CD14-positive monocyte (primary cell): Measurements from ENCODE around the gene SMR3B. TPM values are rescaled to one million over a fixed set of nuclear protein-coding genes. Genes with fewer than 3 reads are reported as not detected.
A peak's percentile ranks its signal among the peaks of the same experiment; 100 is the strongest.

Source experiments
- DNase-seq, 3 donors: peaks; one replicate each; pipeline ENCODE4 v3.0.0-alpha.2; 2011 to 2022
- H2AFZ ChIP-seq: 2 replicates; pipeline ENCODE4 v1.6.0; 2012; ENCODE audit warnings: mild to moderate bottlenecking, low read depth, low read length, inconsistent platforms; ENCODE audit not compliant: insufficient read depth, poor library complexity, severe bottlenecking
- H3K27ac ChIP-seq, 2 donors: 1 replicate in 1 of 2; 2 replicates in 1 of 2; pipeline ENCODE4 v1.5.1; 2012 to 2013; ENCODE audit warnings: low read length in 2 of 2, control low read depth in 1 of 2, inconsistent platforms in 1 of 2, low read depth in 1 of 2, mild to moderate bottlenecking in 1 of 2
- H3K27me3 ChIP-seq, 2 donors: one replicate each; pipeline versions ENCODE4 v1.6.0 to v1.6.1; 2011 to 2013; ENCODE audit warnings: low read length in 2 of 2; ENCODE audit not compliant: control insufficient read depth in 2 of 2, insufficient read depth in 2 of 2
- H3K36me3 ChIP-seq, 2 donors: replicated peaks in 1 of 2; 1 replicate in 1 of 2; 2 replicates in 1 of 2; pipeline versions ENCODE4 v1.5.1 to v1.6.1; 2012 to 2013; ENCODE audit warnings: low read length in 2 of 2, control low read depth in 1 of 2, inconsistent platforms in 1 of 2, mild to moderate bottlenecking in 1 of 2; ENCODE audit not compliant: insufficient read depth in 2 of 2, control insufficient read depth in 1 of 2
- H3K4me1 ChIP-seq, 2 donors: 1 replicate in 1 of 2; 2 replicates in 1 of 2; pipeline versions ENCODE4 v1.5.1 to v1.6.1; 2012 to 2013; ENCODE audit warnings: low read length in 2 of 2, control low read depth in 1 of 2, inconsistent platforms in 1 of 2, mild to moderate bottlenecking in 1 of 2, moderate library complexity in 1 of 2; ENCODE audit not compliant: insufficient read depth in 2 of 2, control insufficient read depth in 1 of 2
- H3K4me2 ChIP-seq: replicated peaks from 2 replicates; pipeline ENCODE3; 2012; ENCODE audit warnings: low read length, moderate library complexity, mild to moderate bottlenecking; ENCODE audit not compliant: poor library complexity, severe bottlenecking; ENCODE audit errors: extremely low read depth
- H3K4me3 ChIP-seq, 3 experiments: fragments of 200-600 bp in 1 of 3; sonication (generic) in 1 of 3; replicated peaks in 1 of 3; 1 replicate in 2 of 3; 2 replicates in 1 of 3; pipeline ENCODE4 v1.5.1; 2011 to 2013; ENCODE audit warnings: low read length in 3 of 3, mild to moderate bottlenecking in 3 of 3, control low read depth in 2 of 3, low read depth in 2 of 3, inconsistent platforms in 1 of 3, moderate library complexity in 1 of 3
- H3K79me2 ChIP-seq: 2 replicates; pipeline ENCODE4 v1.6.0; 2012; ENCODE audit warnings: mild to moderate bottlenecking, control low read depth, inconsistent platforms, low read length, moderate library complexity; ENCODE audit not compliant: insufficient read depth
- H3K9ac ChIP-seq: 2 replicates; pipeline ENCODE4 v1.6.0; 2017; ENCODE audit warnings: low read length, mild to moderate bottlenecking; ENCODE audit not compliant: insufficient read depth, poor library complexity, severe bottlenecking
- H3K9me3 ChIP-seq, 2 donors: replicated peaks in 1 of 2; 1 replicate in 1 of 2; 2 replicates in 1 of 2; pipeline versions ENCODE4 v1.5.1 to v1.6.1; 2012 to 2013; ENCODE audit warnings: low read length in 2 of 2, control low read depth in 1 of 2; ENCODE audit not compliant: control insufficient read depth in 1 of 2, insufficient read depth in 1 of 2
- H4K20me1 ChIP-seq: 2 replicates; pipeline ENCODE4 v1.6.0; 2012; ENCODE audit warnings: mild to moderate bottlenecking, low read length, control low read depth, moderate library complexity; ENCODE audit not compliant: insufficient read depth
- H3K27ac Mint-ChIP-seq, 7 donors: one replicate each; pipeline ENCODE4 v1.8.0; 2020; ENCODE audit warnings: mild to moderate bottlenecking in 7 of 7, mixed read lengths in 7 of 7, moderate library complexity in 6 of 7, inconsistent platforms in 2 of 7
- H3K27me3 Mint-ChIP-seq, 3 donors: one replicate each; pipeline ENCODE4 v1.8.0; 2021 to 2022; ENCODE audit warnings: low read depth in 3 of 3, mild to moderate bottlenecking in 3 of 3, mixed read lengths in 3 of 3, moderate library complexity in 3 of 3, inconsistent platforms in 1 of 3
- H3K36me3 Mint-ChIP-seq, 2 donors: one replicate each; pipeline ENCODE4 v1.8.0; 2020; ENCODE audit warnings: mixed read lengths in 2 of 2, inconsistent platforms in 1 of 2, mild to moderate bottlenecking in 1 of 2
- H3K4me1 Mint-ChIP-seq: one replicate; pipeline ENCODE4 v1.8.0; 2020; ENCODE audit warnings: mild to moderate bottlenecking, mixed read lengths
- H3K4me3 Mint-ChIP-seq, 2 donors: one replicate each; pipeline ENCODE4 v1.8.0; 2020; ENCODE audit warnings: mild to moderate bottlenecking in 2 of 2, mixed read lengths in 2 of 2, moderate library complexity in 1 of 2
- H3K9me3 Mint-ChIP-seq, 7 donors: one replicate each; pipeline ENCODE4 v1.8.0; 2020 to 2022; ENCODE audit warnings: mixed read lengths in 7 of 7, mild to moderate bottlenecking in 6 of 7, moderate library complexity in 6 of 7, inconsistent platforms in 2 of 7
- CTCF ChIP-seq: fragments of 200-600 bp; IDR thresholded peaks from one replicate; pipeline ENCODE4 v1.8.0; 2022; ENCODE audit warnings: antibody characterized with exemption, mild to moderate bottlenecking
- WGBS: methylation state at CpG from one replicate; pipeline ENCODE4 v1.1.5; 2013; ENCODE audit warnings: missing lambda C conversion rate; ENCODE audit not compliant: insufficient coverage; 5-methylcytosine and 5-hydroxymethylcytosine counted together
- intact Hi-C, 2 donors: fragments of 100-400 bp; cut with micrococcal nuclease; formaldehyde crosslinking; loops; one replicate each; pipeline versions ENCODE4 v1.15.0 to v1.15.1; 2023
- polyA plus RNA-seq, 3 donors: library from polyadenylated mRNA; depleted of rRNA in 1 of 3; unstranded in 2 of 3; stranded (reverse) in 1 of 3; fragments of 300-500 nt in 2 of 3; fragments of >200 nt in 1 of 3; fragmentation: Illumina TruSeq in 2 of 3; gene quantifications; 1 replicate in 2 of 3; 2 replicates in 1 of 3; pipeline ENCODE4 v1.2.3, GENCODE V29; 2012 to 2021

SMR3B gene
- polyA plus RNA-seq, 3 donors = not detected

DNA sequence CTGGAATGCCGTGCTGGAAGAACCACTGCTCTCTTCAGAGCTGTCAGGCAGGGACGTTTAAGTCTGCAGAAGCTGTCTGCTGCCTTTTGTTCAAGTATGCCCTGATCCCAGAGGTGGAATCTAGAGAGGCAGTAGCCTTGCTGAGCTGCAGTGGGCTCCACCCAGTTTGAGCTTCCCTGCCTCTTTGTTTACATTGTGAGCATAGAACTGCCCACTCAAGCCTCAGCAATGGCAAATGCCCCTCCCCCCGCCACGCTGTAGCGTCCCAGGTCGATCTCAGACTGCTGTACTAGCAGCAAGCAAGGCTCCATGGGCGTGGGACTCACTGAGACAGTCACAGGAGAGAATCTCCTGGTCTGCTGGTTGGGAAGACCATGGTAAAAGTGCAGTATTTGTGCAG lies 54.3 kb downstream of the SMR3B start:
- DNase-seq = no peak
- peaks cover 6 to 10% of the 10 kb centered on the region in 2 donors for H3K9me3 ChIP-seq
- H3K4me3 Mint-ChIP-seq = no peak overlapping the region
- no peak overlapping the region for H3K27ac ChIP-seq
- H3K36me3 ChIP-seq = no peaks in the 10 kb centered on the region
- no peaks in the 10 kb centered on the region for H4K20me1 ChIP-seq
- no peak overlapping the region for H3K9ac ChIP-seq
- 66% methylated on average over 7 of the region's 7 CpGs for whole genome bisulfite sequencing
- H3K36me3 Mint-ChIP-seq = no peaks in the 10 kb centered on the region
- peaks cover 0 to 7% (median 6%) of the 10 kb centered on the region in 7 donors for H3K9me3 Mint-ChIP-seq
- no peaks in the 10 kb centered on the region for H3K4me1 ChIP-seq
- H3K4me1 Mint-ChIP-seq = no peaks in the 10 kb centered on the region
- no peak overlapping the region for H3K4me3 ChIP-seq
- H3K27me3 ChIP-seq = no peaks in the 10 kb centered on the region
- H3K4me2 ChIP-seq = no peak overlapping the region
- H3K79me2 ChIP-seq = no peaks in the 10 kb centered on the region
- no peak for TF ChIP-seq CTCF
- peak overlapping the region in 1 of 7 donors; percentile 47 for H3K27ac Mint-ChIP-seq
- no peak overlapping the region for H2AFZ ChIP-seq
- intact Hi-C loops = no loop called here
- H3K27me3 Mint-ChIP-seq = peaks cover 0 to 3% (median 0%) of the 10 kb centered on the region in 3 donors

Other genes starting within 250 kb of the SMR3B start
- gene PRR27, start 228.9 kb upstream of the SMR3B start, polyA plus RNA-seq = not detected
- gene ODAM, start 187.4 kb upstream of the SMR3B start, polyA plus RNA-seq = not detected
- gene FDCSP, start 157.0 kb upstream of the SMR3B start, polyA plus RNA-seq = not detected
- not detected for gene CSN3, start 140.5 kb upstream of the SMR3B start, polyA plus RNA-seq
- not detected for gene CABS1, start 48.1 kb upstream of the SMR3B start, polyA plus RNA-seq
- gene SMR3A, start 22.4 kb upstream of the SMR3B start, polyA plus RNA-seq = not detected
- not detected for gene OPRPN, start 14.8 kb downstream of the SMR3B start, polyA plus RNA-seq
- gene MUC7, start 89.1 kb downstream of the SMR3B start, polyA plus RNA-seq = not detected
- gene AMTN, start 135.4 kb downstream of the SMR3B start, polyA plus RNA-seq = not detected
- gene AMBN, start 209.1 kb downstream of the SMR3B start, polyA plus RNA-seq = not detected
- not detected for gene ENAM, start 245.6 kb downstream of the SMR3B start, polyA plus RNA-seq